Stimulated activated effector memory CD8-positive, alpha-beta T cell treated with anti-CD3 and anti-CD28 coated beads, Interleukin-12 subunit alpha, Interleukin-12 subunit beta, amount 100 ng/mL, for 72 hours (primary cell): Measurements from ENCODE around the gene PRR5L.
A peak's percentile ranks its signal among the peaks of the same experiment; 100 is the strongest.
"Not testable (repeated sequence)": the region's sequence is repeated elsewhere in the genome, so short reads cannot be mapped to it uniquely, and the experiment has no call there.

Experiments
- ATAC-seq: fragments of 150-1000 bp; cut with Tn5 transposase; 2 replicates; pipeline ENCODE4 v1.10.0; 2021
- DNase-seq, 2 donors: peaks; one replicate each; pipeline ENCODE4 v3.0.0; 2021 to 2022; ENCODE audit warnings: low spot score in 2 of 2
- H3K27ac Mint-ChIP-seq: one replicate; pipeline ENCODE4 v1.8.0; 2022; ENCODE audit warnings: mild to moderate bottlenecking, mixed read lengths
- H3K36me3 Mint-ChIP-seq: one replicate; pipeline ENCODE4 v1.8.0; 2022; ENCODE audit warnings: mild to moderate bottlenecking, mixed read lengths
- H3K4me1 Mint-ChIP-seq: one replicate; pipeline ENCODE4 v1.8.0; 2022; ENCODE audit warnings: mixed read lengths
- H3K4me3 Mint-ChIP-seq: one replicate; pipeline ENCODE4 v1.8.0; 2022; ENCODE audit warnings: mild to moderate bottlenecking, mixed read lengths
- H3K9me3 Mint-ChIP-seq: one replicate; pipeline ENCODE4 v1.8.0; 2022; ENCODE audit warnings: mixed read lengths

The PRR5L gene

GRCh38 chr11:36498721-36499120 lies 202.6 kb downstream of the PRR5L start:
- Mint-ChIP-seq H3K27ac (no peak overlapping the region), H3K9me3 (no peaks in the 10 kb centered on the region), H3K4me3 (no peak overlapping the region), H3K36me3 (peaks cover 86% of the 10 kb centered on the region), H3K4me1 (peaks cover 23% of the 10 kb centered on the region)
- ATAC-seq (no peak), DNase-seq (no peak)

- H3K36me3 Mint-ChIP-seq: peaks cover 84% of the 10 kb centered on the region
Observed at GRCh38 chr11:36499315-36499714, 203.2 kb downstream of the PRR5L start.

GRCh38 chr11:36500315-36500721 lies 204.2 kb downstream of the PRR5L start:
- Mint-ChIP-seq H3K9me3 (no peaks in the 10 kb centered on the region), H3K27ac (peak overlapping the region; percentile 4), H3K4me1 (peaks cover 31% of the 10 kb centered on the region), H3K36me3 (peaks cover 83% of the 10 kb centered on the region), H3K4me3 (no peak overlapping the region)
- ATAC-seq: peak; percentile 87
- no peak for DNase-seq

More at GRCh38 chr11:36499315-36499714, 203.2 kb downstream of the PRR5L start:
- H3K4me3 Mint-ChIP-seq: no peak overlapping the region
- H3K27ac Mint-ChIP-seq: no peak overlapping the region
- no peak for ATAC-seq
- no peak for DNase-seq
- no peaks in the 10 kb centered on the region for H3K9me3 Mint-ChIP-seq
- peaks cover 25% of the 10 kb centered on the region for H3K4me1 Mint-ChIP-seq

- ATAC-seq (no peak), DNase-seq (no peak)
- Mint-ChIP-seq H3K9me3 (no peaks in the 10 kb centered on the region), H3K4me1 (peaks cover 39% of the 10 kb centered on the region), H3K4me3 (no peak overlapping the region), H3K36me3 (peaks cover 81% of the 10 kb centered on the region), H3K27ac (no peak overlapping the region)
Observed at GRCh38 chr11:36501236-36501635, 205.1 kb downstream of the PRR5L start.

GRCh38 chr11:36507824-36508489 lies 211.9 kb downstream of the PRR5L start:
- DNase-seq (no peak), ATAC-seq (no peak)
- Mint-ChIP-seq H3K4me3 (peak overlapping the region; percentile 98), H3K36me3 (peaks cover 48% of the 10 kb centered on the region), H3K4me1 (peaks cover 34% of the 10 kb centered on the region), H3K9me3 (no peaks in the 10 kb centered on the region), H3K27ac (peak overlapping the region; percentile 98)

- DNase-seq (no peak), ATAC-seq (no peak)
- Mint-ChIP-seq H3K9me3 (no peaks in the 10 kb centered on the region), H3K36me3 (peaks cover 40% of the 10 kb centered on the region), H3K4me1 (peaks cover 34% of the 10 kb centered on the region), H3K4me3 (peak overlapping the region; percentile 98), H3K27ac (peak overlapping the region; percentile 98)
Observed at GRCh38 chr11:36508743-36509142, 212.7 kb downstream of the PRR5L start.

- Mint-ChIP-seq H3K27ac (peak overlapping the region; percentile 98), H3K4me1 (peaks cover 33% of the 10 kb centered on the region), H3K36me3 (peaks cover 37% of the 10 kb centered on the region), H3K4me3 (peak overlapping the region; percentile 98), H3K9me3 (no peaks in the 10 kb centered on the region)
- ATAC-seq (peak; percentile 29), DNase-seq (peak in 1 of 2 donors; percentile 62)
Observed at GRCh38 chr11:36509201-36509639, 213.1 kb downstream of the PRR5L start.

- H3K9me3 Mint-ChIP-seq: no peaks in the 10 kb centered on the region
- peak; percentile 95 to 96 for DNase-seq
- H3K4me3 Mint-ChIP-seq: peak within 1 kb of the TSS; percentile 98
- peaks cover 28% of the 10 kb centered on the region for H3K4me1 Mint-ChIP-seq
- peaks cover 30% of the 10 kb centered on the region for H3K36me3 Mint-ChIP-seq
- peak; percentile 97 for ATAC-seq
- peak within 1 kb of the TSS; percentile 98 for H3K27ac Mint-ChIP-seq
Observed at GRCh38 chr11:36509694-36510593, 213.9 kb downstream of the PRR5L start, which contains the start of gene TRAF6. Gene TRAF6, minus strand, starts transcription at chr11:36510272. Its CDS starts 8,757 bp downstream, at chr11:36501515.

GRCh38 chr11:36510594-36510942 lies 214.5 kb downstream of the PRR5L start:
- Mint-ChIP-seq H3K36me3 (peaks cover 25% of the 10 kb centered on the region), H3K4me3 (peak overlapping the region; percentile 98), H3K9me3 (no peaks in the 10 kb centered on the region), H3K4me1 (peaks cover 23% of the 10 kb centered on the region), H3K27ac (peak overlapping the region; percentile 98)
- ATAC-seq (no peak), DNase-seq (no peak)

- not testable (repeated sequence) for DNase-seq, H3K9me3 Mint-ChIP-seq, ATAC-seq
- peak overlapping the region; percentile 98 for H3K27ac Mint-ChIP-seq
- H3K4me3 Mint-ChIP-seq: peak overlapping the region; percentile 98
- peaks cover 19% of the 10 kb centered on the region for H3K4me1 Mint-ChIP-seq
- peaks cover 20% of the 10 kb centered on the region for H3K36me3 Mint-ChIP-seq
Observed at GRCh38 chr11:36511062-36511461, 215.0 kb downstream of the PRR5L start.

- Mint-ChIP-seq H3K36me3 (peaks cover 20% of the 10 kb centered on the region), H3K9me3 (no peaks in the 10 kb centered on the region), H3K27ac (no peak overlapping the region), H3K4me1 (peaks cover 18% of the 10 kb centered on the region), H3K4me3 (no peak overlapping the region)
- no peak for ATAC-seq
- DNase-seq: no peak
Observed at GRCh38 chr11:36512016-36512415, 215.9 kb downstream of the PRR5L start.

- Mint-ChIP-seq H3K4me1 (peaks cover 8% of the 10 kb centered on the region), H3K27ac (no peak overlapping the region), H3K9me3 (no peaks in the 10 kb centered on the region), H3K36me3 (peaks cover 7% of the 10 kb centered on the region), H3K4me3 (no peak overlapping the region)
- ATAC-seq (no peak), DNase-seq (no peak)
Observed at GRCh38 chr11:36513965-36514364, 217.9 kb downstream of the PRR5L start.
